HEK293 (cell line): ENCODE data around the gene IMMP2L.

Source experiments
- CTCF ChIA-PET: fragments of 350-600 bp; formaldehyde crosslinking; extraction: SDS; loops from one replicate; lab custom pipeline; 2021; ENCODE audit warnings: antibody characterized with exemption; lab: Yijun Ruan, JAX
- POLR2A ChIA-PET: fragments of 300-600 bp; formaldehyde crosslinking; extraction: SDS; loops from one replicate; lab custom pipeline; 2020; ENCODE audit warnings: antibody characterized with exemption, inconsistent platforms; lab: Yijun Ruan, JAX
- H3K27ac ChIP-seq: fragments of 200-500 bp; sonication (Bioruptor generic); 2 replicates; pipeline ENCODE4 v1.5.1; 2014; ENCODE audit warnings: low read depth, low read length, control low read depth, inconsistent platforms; ENCODE audit errors: extremely low read depth
- H3K36me3 ChIP-seq, 2 experiments: fragments of 200-500 bp in 1 of 2; sonication (Bioruptor generic) in 1 of 2; 1 replicate in 1 of 2; 2 replicates in 1 of 2; pipeline ENCODE4 v1.5.1; 2014 to 2017; ENCODE audit warnings: inconsistent platforms in 2 of 2, low read length in 2 of 2; ENCODE audit not compliant: control insufficient read depth in 2 of 2, insufficient read depth in 1 of 2
- H3K4me1 ChIP-seq: fragments of 200-500 bp; sonication (Bioruptor generic); 2 replicates; pipeline ENCODE4 v1.5.1; 2014; ENCODE audit warnings: mild to moderate bottlenecking, low read length, inconsistent platforms; ENCODE audit not compliant: control insufficient read depth, insufficient read depth
- H3K4me3 ChIP-seq: 2 replicates; pipeline ENCODE4 v1.5.1; 2011; ENCODE audit warnings: low read depth, mild to moderate bottlenecking, control low read depth, low read length, moderate library complexity
- H3K9me3 ChIP-seq: fragments of 200-500 bp; sonication (Bioruptor generic); 2 replicates; pipeline ENCODE4 v1.5.1; 2014; ENCODE audit warnings: low read depth, low read length, inconsistent platforms; ENCODE audit not compliant: control insufficient read depth, insufficient read depth
- ATF2 ChIP-seq: fragments of 450-650 bp; formaldehyde crosslinking; IDR thresholded peaks from 2 replicates; pipeline ENCODE4 v1.5.1; 2016; ENCODE audit warnings: missing biosample characterization, missing genetic modification characterization, low read depth
- BCL11A ChIP-seq: fragments of 450-650 bp; formaldehyde crosslinking; IDR thresholded peaks from 2 replicates; pipeline ENCODE4 v1.5.1; 2016; ENCODE audit warnings: low read depth, missing biosample characterization, missing genetic modification characterization
- PBX3 ChIP-seq: sonication (generic); formaldehyde crosslinking; IDR thresholded peaks from 2 replicates; pipeline ENCODE4 v1.8.1; 2022; ENCODE audit warnings: mild to moderate bottlenecking, moderate library complexity, missing genetic modification reagents
- PRDM2 ChIP-seq: fragments of 450-650 bp; formaldehyde crosslinking; IDR thresholded peaks from 2 replicates; pipeline ENCODE4 v1.5.1; 2016; ENCODE audit warnings: missing biosample characterization, missing genetic modification characterization, borderline replicate concordance
- SP3 ChIP-seq: fragments of 450-650 bp; formaldehyde crosslinking; IDR thresholded peaks from 2 replicates; pipeline ENCODE4 v1.5.1; 2016; ENCODE audit warnings: missing biosample characterization, missing genetic modification characterization
- ZBTB20 ChIP-seq: fragments of 450-650 bp; formaldehyde crosslinking; IDR thresholded peaks from 2 replicates; pipeline ENCODE4 v1.5.1; 2016; ENCODE audit warnings: missing biosample characterization, missing genetic modification characterization
- ZBTB26 ChIP-seq: fragments of 450-650 bp; formaldehyde crosslinking; optimal IDR thresholded peaks from 2 replicates; pipeline ENCODE3; 2016; ENCODE audit warnings: missing biosample characterization, mild to moderate bottlenecking, missing genetic modification characterization
- ZNF175 ChIP-seq: fragments of 450-650 bp; formaldehyde crosslinking; IDR thresholded peaks from 2 replicates; pipeline ENCODE4 v1.5.1; 2016; ENCODE audit warnings: missing biosample characterization, missing genetic modification characterization
- ZNF211 ChIP-seq: fragments of 450-650 bp; formaldehyde crosslinking; IDR thresholded peaks from 2 replicates; pipeline ENCODE4 v1.5.1; 2016; ENCODE audit warnings: low read depth, missing biosample characterization, missing genetic modification characterization
- ZNF335 ChIP-seq: fragments of 450-650 bp; formaldehyde crosslinking; conservative IDR thresholded peaks from 2 replicates; pipeline ENCODE4 v1.5.1; 2016; ENCODE audit warnings: missing biosample characterization, missing genetic modification characterization
- ZNF341 ChIP-seq: fragments of 450-650 bp; formaldehyde crosslinking; IDR thresholded peaks from 2 replicates; pipeline ENCODE4; 2016; ENCODE audit warnings: low read depth, missing biosample characterization, missing genetic modification characterization
- ZNF398 ChIP-seq: fragments of 450-650 bp; formaldehyde crosslinking; IDR thresholded peaks from 2 replicates; pipeline ENCODE4 v1.5.1; 2017; ENCODE audit warnings: missing biosample characterization, missing genetic modification characterization
- ZNF501 ChIP-seq: fragments of 450-650 bp; formaldehyde crosslinking; IDR thresholded peaks from 2 replicates; pipeline ENCODE4 v1.5.1; 2016; ENCODE audit warnings: missing biosample characterization, missing genetic modification characterization
- ZNF555 ChIP-seq: fragments of 450-650 bp; formaldehyde crosslinking; conservative IDR thresholded peaks from 2 replicates; pipeline ENCODE4 v1.5.1; 2017; ENCODE audit warnings: missing biosample characterization, mild to moderate bottlenecking, missing genetic modification characterization, inconsistent platforms
- ZNF670 ChIP-seq: fragments of 450-650 bp; formaldehyde crosslinking; IDR thresholded peaks from 2 replicates; pipeline ENCODE4 v1.5.1; 2016; ENCODE audit warnings: missing biosample characterization, missing genetic modification characterization, low read depth
- ZSCAN18 ChIP-seq: fragments of 450-650 bp; formaldehyde crosslinking; IDR thresholded peaks from 2 replicates; pipeline ENCODE4 v1.5.1; 2016; ENCODE audit warnings: missing biosample characterization, missing genetic modification characterization
- ZSCAN30 ChIP-seq: fragments of 450-650 bp; IDR thresholded peaks from 2 replicates; pipeline ENCODE4 v1.5.1; 2018; ENCODE audit warnings: missing biosample characterization, mild to moderate bottlenecking, missing genetic modification characterization, moderate library complexity

The IMMP2L gene

GRCh38 chr7:110929480-110930249 is 632.6 kb downstream of the IMMP2L start:
- POLR2A ChIA-PET = no interaction called here
- Histone ChIP-seq H3K9me3 (no peaks in the 10 kb centered on the region), H3K36me3 (no peaks in the 10 kb centered on the region), H3K27ac (no peak overlapping the region), H3K4me1 (no peaks in the 10 kb centered on the region), H3K4me3 (no peak overlapping the region)
- no peak for TF ChIP-seq ZNF670 (tag by site-specific recombination)
- TF ChIP-seq ZNF501 = no peak
- TF ChIP-seq PRDM2 (tag by site-specific recombination) = no peak
- TF ChIP-seq PBX3 (CRISPR knock-in tag) = no peak
- TF ChIP-seq SP3 = no peak
- TF ChIP-seq ATF2 (tag by site-specific recombination) = no peak
- TF ChIP-seq ZNF341 (tag by site-specific recombination) = no peak
- no peak for TF ChIP-seq ZNF555 (tag by site-specific recombination)
- TF ChIP-seq BCL11A = no peak
- TF ChIP-seq ZNF335 = no peak
- TF ChIP-seq ZSCAN30 (tag by site-specific recombination) = no peak
- no peak for TF ChIP-seq ZBTB20 (tag by site-specific recombination)
- TF ChIP-seq ZBTB26 (tag by site-specific recombination) = no peak
- TF ChIP-seq ZNF211 = no peak
- no peak for TF ChIP-seq ZSCAN18 (tag by site-specific recombination)
- no peak for TF ChIP-seq ZNF398
- no peak for TF ChIP-seq ZNF175 (tag by site-specific recombination)
- TF ChIP-seq, all 188 proteins: peak for 0
- CTCF ChIA-PET = no interaction called here
